Mesodermal cell (in vitro differentiated cells): ENCODE data around the gene DHRSX.
"Not testable (repeated sequence)": the region's sequence is repeated elsewhere in the genome, so short reads cannot be mapped to it uniquely, and the experiment has no call there.

Experiments
- H3K27ac ChIP-seq: 2 replicates; pipeline ENCODE4 v1.7.0; 2013; ENCODE audit warnings: mild to moderate bottlenecking, low read depth, low read length, moderate library complexity; ENCODE audit not compliant: severe bottlenecking
- H3K36me3 ChIP-seq: 2 replicates; pipeline ENCODE4 v1.7.1; 2013; ENCODE audit warnings: mild to moderate bottlenecking, low read length, moderate library complexity; ENCODE audit not compliant: control insufficient read depth, insufficient read depth
- H3K4me1 ChIP-seq: one replicate; pipeline ENCODE4 v1.7.1; 2013; ENCODE audit warnings: mild to moderate bottlenecking, low read length; ENCODE audit not compliant: insufficient read depth, control insufficient read depth, poor library complexity, severe bottlenecking
- H3K4me3 ChIP-seq: 2 replicates; pipeline ENCODE4 v1.7.0; 2013; ENCODE audit warnings: low read length, control low read depth, mild to moderate bottlenecking; ENCODE audit not compliant: insufficient read depth, poor library complexity, severe bottlenecking; ENCODE audit errors: extremely low read depth
- H3K9me3 ChIP-seq: 2 replicates; pipeline ENCODE4 v1.7.1; 2013; ENCODE audit warnings: mild to moderate bottlenecking, low read length, moderate library complexity; ENCODE audit not compliant: control insufficient read depth
- WGBS, 2 experiments: methylation state at CpG; one replicate each; pipeline ENCODE4 v1.1.5; 2013; ENCODE audit warnings: missing lambda C conversion rate in 2 of 2; ENCODE audit not compliant: insufficient coverage in 2 of 2; 5-methylcytosine and 5-hydroxymethylcytosine counted together

Gene DHRSX

GRCh38 chrX:2471641-2472040 lies 29.1 kb downstream of the DHRSX start:
- Histone ChIP-seq H3K27ac (no peak overlapping the region), H3K4me1 (no peaks in the 10 kb centered on the region), H3K4me3 (no peak overlapping the region), H3K9me3 (no peaks in the 10 kb centered on the region), H3K36me3 (no peaks in the 10 kb centered on the region)
- WGBS, 2 experiments: 89 to 95% methylated on average over 3 of the region's 7 CpGs

- H3K27ac ChIP-seq, H3K4me1 ChIP-seq, H3K9me3 ChIP-seq, H3K36me3 ChIP-seq, H3K4me3 ChIP-seq: not testable (repeated sequence)
- 79 to 97% methylated on average over 9 of the region's 10 CpGs for WGBS, 2 experiments
Observed at GRCh38 chrX:2471126-2471525, 29.6 kb downstream of the DHRSX start.

GRCh38 chrX:2469852-2470251 lies 30.9 kb downstream of the DHRSX start:
- 87 to 91% methylated on average over 3 to 4 of the region's 4 CpGs for WGBS, 2 experiments
- H3K36me3 ChIP-seq, H3K9me3 ChIP-seq, H3K4me3 ChIP-seq, H3K4me1 ChIP-seq, H3K27ac ChIP-seq: not testable (repeated sequence)

- H3K27ac ChIP-seq: no peak overlapping the region
- WGBS, 2 experiments: 95 to 97% methylated on average over 22 of the region's 22 CpGs
- H3K9me3 ChIP-seq: no peaks in the 10 kb centered on the region
- H3K4me1 ChIP-seq: no peaks in the 10 kb centered on the region
- H3K4me3 ChIP-seq: no peak overlapping the region
- H3K36me3 ChIP-seq: no peaks in the 10 kb centered on the region
Observed at GRCh38 chrX:2469196-2469685, 31.5 kb downstream of the DHRSX start.

GRCh38 chrX:2468261-2469195 lies 32.2 kb downstream of the DHRSX start:
- WGBS, 2 experiments: 94 to 95% methylated on average over 30 to 32 of the region's 32 CpGs
- no peaks in the 10 kb centered on the region for H3K4me1 ChIP-seq
- no peaks in the 10 kb centered on the region for H3K9me3 ChIP-seq
- no peak overlapping the region for H3K4me3 ChIP-seq
- no peak overlapping the region for H3K27ac ChIP-seq
- no peaks in the 10 kb centered on the region for H3K36me3 ChIP-seq

GRCh38 chrX:2466876-2467656 lies 33.7 kb downstream of the DHRSX start:
- Histone ChIP-seq H3K36me3 (no peaks in the 10 kb centered on the region), H3K27ac (no peak overlapping the region), H3K4me1 (no peaks in the 10 kb centered on the region), H3K9me3 (no peaks in the 10 kb centered on the region), H3K4me3 (no peak overlapping the region)
- 95% methylated on average over 15 to 16 of the region's 20 CpGs for WGBS, 2 experiments

GRCh38 chrX:2464677-2465166 lies 36.1 kb downstream of the DHRSX start:
- WGBS, 2 experiments: 94 to 96% methylated on average over 13 to 15 of the region's 15 CpGs
- no peak overlapping the region for H3K4me3 ChIP-seq
- no peaks in the 10 kb centered on the region for H3K9me3 ChIP-seq
- H3K4me1 ChIP-seq: no peaks in the 10 kb centered on the region
- no peak overlapping the region for H3K27ac ChIP-seq
- H3K36me3 ChIP-seq: peaks cover 4% of the 10 kb centered on the region

GRCh38 chrX:2463973-2464676 lies 36.7 kb downstream of the DHRSX start:
- peaks cover 4% of the 10 kb centered on the region for H3K36me3 ChIP-seq
- H3K9me3 ChIP-seq: no peaks in the 10 kb centered on the region
- H3K4me3 ChIP-seq: no peak overlapping the region
- 85 to 88% methylated on average over 24 to 30 of the region's 31 CpGs for WGBS, 2 experiments
- no peaks in the 10 kb centered on the region for H3K4me1 ChIP-seq
- H3K27ac ChIP-seq: no peak overlapping the region

GRCh38 chrX:2463481-2463880 lies 37.3 kb downstream of the DHRSX start:
- H3K27ac ChIP-seq, H3K9me3 ChIP-seq, H3K4me3 ChIP-seq, H3K36me3 ChIP-seq, H3K4me1 ChIP-seq: not testable (repeated sequence)
- WGBS, 2 experiments: 82 to 84% methylated on average over 7 to 9 of the region's 10 CpGs

GRCh38 chrX:2462780-2463179 lies 38.0 kb downstream of the DHRSX start:
- H3K27ac ChIP-seq: no peak overlapping the region
- no CpG with 5 or more reads among the region's 3 CpGs for WGBS, 2 experiments
- peaks cover 4% of the 10 kb centered on the region for H3K36me3 ChIP-seq
- H3K4me3 ChIP-seq: no peak overlapping the region
- peaks cover 4% of the 10 kb centered on the region for H3K9me3 ChIP-seq
- H3K4me1 ChIP-seq: no peaks in the 10 kb centered on the region
